Measurements from ENCODE around the gene ATAD3B.

- TF ChIP-seq CTCF (IDR thresholded peaks at IDR 0.05) (no peak), POLR2A (IDR thresholded peaks at IDR 0.05) (no peak)
Observed at GRCh38 chr1:1430114-1430982, 41.2 kb upstream of the ATAD3B start.
